Activated T-helper 2 cell treated with anti-CD3 and anti-CD28 coated beads, Interferon-gamma antibody, Interleukin-2, Interleukin-4, amounts not matched to agents 10 μg/mL and 5 μg/mL and 100 μg/mL, durations not matched to agents 14 hours and 24 hours and 36 hours (primary cell): Measurements from ENCODE around the gene BMP2K. TPM values are rescaled to one million over a fixed set of nuclear protein-coding genes. Genes with fewer than 3 reads are reported as not detected.
A peak's percentile ranks its signal among the peaks of the same experiment; 100 is the strongest.

Experiments
- DNase-seq: peaks from one replicate; pipeline ENCODE4 v3.0.0; 2021; ENCODE audit warnings: low spot score
- H3K27ac Mint-ChIP-seq: one replicate; pipeline ENCODE4 v1.8.0; 2021; ENCODE audit warnings: mixed read lengths
- H3K27me3 Mint-ChIP-seq: one replicate; pipeline ENCODE4 v1.8.0; 2021; ENCODE audit warnings: low read depth, mixed read lengths
- H3K36me3 Mint-ChIP-seq: one replicate; pipeline ENCODE4 v1.8.0; 2021; ENCODE audit warnings: low read depth, mixed read lengths
- H3K4me1 Mint-ChIP-seq: one replicate; pipeline ENCODE4 v1.8.0; 2021; ENCODE audit warnings: low read depth, mixed read lengths
- H3K4me3 Mint-ChIP-seq: one replicate; pipeline ENCODE4 v1.8.0; 2021; ENCODE audit warnings: low read depth, mild to moderate bottlenecking, moderate library complexity, mixed read lengths
- H3K9me3 Mint-ChIP-seq: one replicate; pipeline ENCODE4 v1.8.0; 2021; ENCODE audit warnings: mixed read lengths
- intact Hi-C: fragments of 100-400 bp; cut with micrococcal nuclease; formaldehyde crosslinking; loops from one replicate; pipeline ENCODE4 v1.15.1; 2023
- total RNA-seq: library from RNA; stranded (reverse); gene quantifications from 2 replicates; pipeline ENCODE4 v1.2.3, GENCODE V29; 2022

BMP2K gene
- total RNA-seq, 1 donor from 2014 or later: 14.6 TPM

DNA sequence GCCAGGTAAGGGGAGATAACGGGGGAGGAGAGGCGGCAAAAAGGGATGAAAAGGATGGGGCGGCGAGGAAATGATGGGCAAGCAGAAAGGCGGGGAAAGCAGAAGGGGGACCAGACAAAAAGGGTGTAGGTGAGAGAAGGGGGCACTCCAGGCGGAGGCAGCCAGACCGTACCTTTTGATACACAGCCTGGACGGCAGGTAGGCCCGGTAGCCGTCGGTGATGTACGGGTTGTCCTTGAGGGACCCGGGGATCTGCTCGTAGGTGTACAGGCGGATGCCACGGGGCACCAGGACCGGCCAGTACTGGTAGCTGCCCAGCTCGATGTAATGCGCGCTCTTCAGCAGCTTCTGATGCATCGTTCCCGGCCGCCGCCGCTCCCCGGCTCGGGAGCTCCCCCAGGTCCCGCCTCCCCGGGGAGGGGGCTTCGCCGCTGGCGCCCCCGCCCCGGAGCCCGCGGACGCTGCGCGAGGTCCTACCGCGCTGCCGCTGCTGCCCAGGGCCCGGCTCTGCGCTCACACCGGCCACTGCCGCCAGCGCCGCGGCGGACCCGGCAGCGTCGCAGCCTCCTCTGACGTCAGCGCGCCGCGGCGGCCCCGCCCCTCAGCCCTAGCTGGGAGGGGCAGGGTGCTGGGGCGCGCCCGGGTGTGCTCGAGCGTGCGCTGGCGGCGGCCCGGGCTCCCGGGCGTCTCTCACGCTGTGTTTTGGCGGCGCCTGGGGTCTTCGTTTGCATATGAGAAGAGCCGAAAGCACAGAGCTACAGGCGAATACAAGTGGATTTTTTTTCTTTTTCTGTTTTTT, 162.9 kb downstream of the BMP2K start, which contains the start of gene PAQR3:
PAQR3 (minus strand) TSS at position 571 of the 799 bp plus-strand sequence; CDS start at position 357, 214 bp downstream.
- H3K27ac Mint-ChIP-seq: peak within 1 kb of the TSS; percentile 63
- DNase-seq: peak; percentile 77
- intact Hi-C loops: loop anchor here (2.0 kb wide), 1 partner anchor 162 kb away; the partner anchor contains the start of gene BMP2K
- peaks cover 8% of the 10 kb centered on the region for H3K36me3 Mint-ChIP-seq
- H3K9me3 Mint-ChIP-seq: no peaks in the 10 kb centered on the region
- H3K4me1 Mint-ChIP-seq: peaks cover 35% of the 10 kb centered on the region
- peak within 1 kb of the TSS; percentile 91 for H3K4me3 Mint-ChIP-seq
- H3K27me3 Mint-ChIP-seq: peaks cover 26% of the 10 kb centered on the region

DNA sequence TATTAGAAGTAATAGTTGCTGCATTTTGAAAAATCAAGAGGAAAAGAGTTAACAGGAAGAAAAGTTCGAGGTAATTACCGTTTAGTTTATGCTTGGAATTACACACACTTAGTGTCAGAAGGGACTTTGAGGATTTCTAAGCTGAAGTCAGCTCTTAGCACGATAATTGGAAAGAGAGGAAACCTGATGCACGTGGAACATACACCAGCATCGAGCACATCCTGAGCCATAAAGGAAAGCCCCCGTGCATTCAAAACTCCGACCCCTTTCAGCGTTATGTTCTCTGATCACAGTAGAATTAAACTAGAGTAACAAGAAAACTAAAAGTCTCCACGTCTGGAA, 163.5 kb downstream of the BMP2K start:
- intact Hi-C loops: loop anchor here (2.0 to 10.0 kb wide), 4 partner anchors 163 to 1243 kb away; partner anchors contain the start of genes ANTXR2 and BMP2K
- peak overlapping the region; percentile 67 for H3K4me3 Mint-ChIP-seq
- peaks cover 38% of the 10 kb centered on the region for H3K4me1 Mint-ChIP-seq
- H3K27me3 Mint-ChIP-seq: peaks cover 31% of the 10 kb centered on the region
- DNase-seq: no peak
- no peaks in the 10 kb centered on the region for H3K9me3 Mint-ChIP-seq
- no peak overlapping the region for H3K27ac Mint-ChIP-seq
- peaks cover 4% of the 10 kb centered on the region for H3K36me3 Mint-ChIP-seq

- H3K27ac Mint-ChIP-seq: no peak overlapping the region
- H3K4me1 Mint-ChIP-seq: peaks cover 45% of the 10 kb centered on the region
- intact Hi-C loops: loop anchor here (5.0 to 10.0 kb wide), 3 partner anchors 664 to 1242 kb away; partner anchors contain the start of gene ANTXR2
- peaks cover 4% of the 10 kb centered on the region for H3K36me3 Mint-ChIP-seq
- H3K4me3 Mint-ChIP-seq: no peak overlapping the region
- peaks cover 35% of the 10 kb centered on the region for H3K27me3 Mint-ChIP-seq
- DNase-seq: no peak
- H3K9me3 Mint-ChIP-seq: no peaks in the 10 kb centered on the region
These were observed 164.6 kb downstream of the BMP2K start for GRCh38 chr4:78940752-78941151.

- DNase-seq: no peak
- intact Hi-C loops: loop anchor here (5.0 to 10.0 kb wide), 3 partner anchors 660 to 1238 kb away; partner anchors contain the start of gene ANTXR2
- Mint-ChIP-seq H3K9me3 (no peaks in the 10 kb centered on the region), H3K36me3 (no peaks in the 10 kb centered on the region), H3K27me3 (peaks cover 59% of the 10 kb centered on the region), H3K4me3 (no peak overlapping the region), H3K27ac (no peak overlapping the region), H3K4me1 (peaks cover 32% of the 10 kb centered on the region)
These were observed 168.2 kb downstream of the BMP2K start for GRCh38 chr4:78944381-78944780.

GRCh38 chr4:78945651-78946179, 169.6 kb downstream of the BMP2K start:
- H3K27me3 Mint-ChIP-seq: peaks cover 62% of the 10 kb centered on the region
- H3K36me3 Mint-ChIP-seq: no peaks in the 10 kb centered on the region
- H3K27ac Mint-ChIP-seq: no peak overlapping the region
- H3K4me1 Mint-ChIP-seq: peaks cover 26% of the 10 kb centered on the region
- intact Hi-C loops: loop anchor here (1.0 to 10.0 kb wide), 4 partner anchors 287 to 1062 kb away; no protein-coding TSS in a partner anchor
- no peaks in the 10 kb centered on the region for H3K9me3 Mint-ChIP-seq
- DNase-seq: no peak
- H3K4me3 Mint-ChIP-seq: no peak overlapping the region

DNA sequence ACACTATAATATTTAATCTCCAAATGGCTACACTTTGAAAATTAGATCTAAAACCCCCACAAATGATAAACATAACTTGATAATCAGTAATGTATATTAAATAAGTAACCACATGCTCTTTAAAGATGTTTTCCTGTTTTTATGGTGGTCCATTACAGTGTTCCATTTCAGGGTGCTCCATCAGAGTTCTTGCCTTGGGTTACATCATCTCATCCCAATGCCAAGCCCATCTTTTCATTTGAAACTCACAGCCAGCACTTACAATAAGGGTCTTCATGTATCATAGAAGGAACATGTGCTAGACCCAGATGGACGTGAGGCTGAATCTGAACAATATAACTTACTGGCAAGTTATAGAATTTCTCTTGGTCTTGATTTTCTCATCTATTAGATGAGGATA, 173.6 kb downstream of the BMP2K start:
- intact Hi-C loops: loop anchor here (5.0 to 10.0 kb wide), 5 partner anchors 655 to 1058 kb away; no protein-coding TSS in a partner anchor
- Mint-ChIP-seq H3K9me3 (no peaks in the 10 kb centered on the region), H3K4me3 (no peak overlapping the region), H3K36me3 (no peaks in the 10 kb centered on the region), H3K27ac (no peak overlapping the region), H3K4me1 (peaks cover 17% of the 10 kb centered on the region), H3K27me3 (peaks cover 50% of the 10 kb centered on the region)
- DNase-seq: no peak

- no peak for DNase-seq
- peaks cover 6% of the 10 kb centered on the region for H3K4me1 Mint-ChIP-seq
- no peaks in the 10 kb centered on the region for H3K9me3 Mint-ChIP-seq
- no peak overlapping the region for H3K27ac Mint-ChIP-seq
- no peaks in the 10 kb centered on the region for H3K36me3 Mint-ChIP-seq
- no peak overlapping the region for H3K4me3 Mint-ChIP-seq
- intact Hi-C loops: loop anchor here (1.0 to 10.0 kb wide), 3 partner anchors 883 to 1263 kb away; no protein-coding TSS in a partner anchor
- peaks cover 40% of the 10 kb centered on the region for H3K27me3 Mint-ChIP-seq
These were observed 175.8 kb downstream of the BMP2K start for GRCh38 chr4:78951862-78952472.

GRCh38 chr4:78953231-78953630, 177.1 kb downstream of the BMP2K start:
- H3K36me3 Mint-ChIP-seq: no peaks in the 10 kb centered on the region
- intact Hi-C loops: loop anchor here (10.0 kb wide), 2 partner anchors 882 to 962 kb away; no protein-coding TSS in a partner anchor
- H3K27me3 Mint-ChIP-seq: peaks cover 30% of the 10 kb centered on the region
- H3K9me3 Mint-ChIP-seq: no peaks in the 10 kb centered on the region
- H3K27ac Mint-ChIP-seq: no peak overlapping the region
- H3K4me3 Mint-ChIP-seq: no peak overlapping the region
- H3K4me1 Mint-ChIP-seq: peaks cover under 1% of the 10 kb centered on the region
- no peak for DNase-seq

DNA sequence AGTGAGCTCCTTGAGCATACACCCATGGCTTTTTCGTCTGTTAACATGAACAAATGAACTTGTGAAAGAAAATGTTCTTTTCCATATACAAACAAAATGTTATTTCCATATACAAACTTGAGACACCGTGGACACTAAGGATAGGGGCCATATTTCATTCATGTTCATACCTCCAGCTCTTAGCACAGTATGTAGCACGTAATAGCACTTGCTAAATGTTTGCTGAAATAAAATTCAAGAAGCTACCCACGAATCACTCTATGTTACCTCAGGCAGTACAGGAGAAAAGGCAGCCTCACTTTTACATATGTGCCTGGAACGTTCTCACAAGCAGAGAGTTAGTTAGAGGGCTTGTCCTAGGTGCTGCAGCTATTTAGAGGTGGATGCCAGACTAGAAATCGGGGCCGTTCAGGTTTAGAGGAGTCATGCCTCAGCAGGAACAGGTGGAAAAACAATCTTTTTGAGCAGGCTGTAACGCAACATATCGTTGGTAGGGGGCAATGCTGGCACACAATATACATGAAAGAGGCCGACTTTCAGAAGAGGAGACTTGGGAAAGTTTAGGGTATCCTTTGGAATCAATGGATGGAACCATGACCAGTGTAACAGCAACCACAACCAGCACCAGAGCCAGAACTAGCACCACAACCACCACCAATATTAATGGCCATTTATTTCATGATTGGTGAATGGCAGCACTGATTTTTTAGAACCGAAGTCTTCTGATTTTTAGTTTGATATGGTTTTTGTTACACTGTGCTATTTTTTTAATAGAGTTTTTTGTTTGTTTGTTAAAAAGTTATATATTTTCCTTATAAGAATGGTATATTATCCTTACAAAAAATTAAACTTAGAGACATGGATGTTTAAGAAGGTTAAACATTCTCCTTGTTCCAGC, 177.9 kb downstream of the BMP2K start:
- DNase-seq: no peak
- H3K4me3 Mint-ChIP-seq: no peak overlapping the region
- no peak overlapping the region for H3K27ac Mint-ChIP-seq
- H3K36me3 Mint-ChIP-seq: no peaks in the 10 kb centered on the region
- intact Hi-C loops: loop anchor here (10.0 kb wide), 2 partner anchors 881 to 961 kb away; no protein-coding TSS in a partner anchor
- H3K4me1 Mint-ChIP-seq: no peaks in the 10 kb centered on the region
- peaks cover 30% of the 10 kb centered on the region for H3K27me3 Mint-ChIP-seq
- H3K9me3 Mint-ChIP-seq: no peaks in the 10 kb centered on the region

GRCh38 chr4:78956975-78957374, 180.8 kb downstream of the BMP2K start:
- no peak overlapping the region for H3K4me3 Mint-ChIP-seq
- no peaks in the 10 kb centered on the region for H3K36me3 Mint-ChIP-seq
- no peaks in the 10 kb centered on the region for H3K4me1 Mint-ChIP-seq
- peaks cover 26% of the 10 kb centered on the region for H3K27me3 Mint-ChIP-seq
- no peak for DNase-seq
- intact Hi-C loops: loop anchor here (10.0 kb wide), 2 partner anchors 878 to 958 kb away; no protein-coding TSS in a partner anchor
- no peaks in the 10 kb centered on the region for H3K9me3 Mint-ChIP-seq
- H3K27ac Mint-ChIP-seq: no peak overlapping the region

DNA sequence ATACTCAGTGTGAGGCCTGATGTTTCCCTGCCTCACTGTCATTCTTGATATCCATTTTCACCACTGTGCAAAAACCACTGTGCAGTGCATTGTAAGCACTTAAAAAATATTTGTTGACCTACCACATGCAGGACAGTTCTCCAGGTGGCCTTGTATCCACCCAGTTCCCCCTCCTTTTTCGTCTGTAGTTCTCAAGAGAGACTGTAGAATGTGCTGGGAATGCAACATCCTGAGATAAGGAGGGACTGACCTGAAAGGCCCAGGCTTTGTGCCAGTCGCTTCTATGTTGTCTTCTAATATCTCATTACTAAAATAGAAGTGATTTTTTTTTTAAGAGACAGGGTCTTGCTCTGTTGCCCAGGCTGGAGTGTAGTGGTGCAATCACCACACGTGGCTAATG, 184.8 kb downstream of the BMP2K start:
- no peak for DNase-seq
- Mint-ChIP-seq H3K36me3 (no peaks in the 10 kb centered on the region), H3K9me3 (no peaks in the 10 kb centered on the region), H3K27ac (no peak overlapping the region), H3K4me1 (no peaks in the 10 kb centered on the region), H3K27me3 (peaks cover 6% of the 10 kb centered on the region), H3K4me3 (no peak overlapping the region)
- intact Hi-C loops: no loop called here
